GM19238 (cell line): ENCODE measurements around the gene VTN.

Experiments
- DNase-seq: peaks from one replicate; pipeline ENCODE4 v3.0.0; 2011; ENCODE audit warnings: low spot score; ENCODE audit not compliant: insufficient read length

VTN gene

GRCh38 chr17:28320215-28321061 lies 49.7 kb downstream of the VTN start:
- no peak for DNase-seq

- DNase-seq, result no peak
Measured at GRCh38 chr17:28319598-28319935, 50.5 kb downstream of the VTN start.

DNA sequence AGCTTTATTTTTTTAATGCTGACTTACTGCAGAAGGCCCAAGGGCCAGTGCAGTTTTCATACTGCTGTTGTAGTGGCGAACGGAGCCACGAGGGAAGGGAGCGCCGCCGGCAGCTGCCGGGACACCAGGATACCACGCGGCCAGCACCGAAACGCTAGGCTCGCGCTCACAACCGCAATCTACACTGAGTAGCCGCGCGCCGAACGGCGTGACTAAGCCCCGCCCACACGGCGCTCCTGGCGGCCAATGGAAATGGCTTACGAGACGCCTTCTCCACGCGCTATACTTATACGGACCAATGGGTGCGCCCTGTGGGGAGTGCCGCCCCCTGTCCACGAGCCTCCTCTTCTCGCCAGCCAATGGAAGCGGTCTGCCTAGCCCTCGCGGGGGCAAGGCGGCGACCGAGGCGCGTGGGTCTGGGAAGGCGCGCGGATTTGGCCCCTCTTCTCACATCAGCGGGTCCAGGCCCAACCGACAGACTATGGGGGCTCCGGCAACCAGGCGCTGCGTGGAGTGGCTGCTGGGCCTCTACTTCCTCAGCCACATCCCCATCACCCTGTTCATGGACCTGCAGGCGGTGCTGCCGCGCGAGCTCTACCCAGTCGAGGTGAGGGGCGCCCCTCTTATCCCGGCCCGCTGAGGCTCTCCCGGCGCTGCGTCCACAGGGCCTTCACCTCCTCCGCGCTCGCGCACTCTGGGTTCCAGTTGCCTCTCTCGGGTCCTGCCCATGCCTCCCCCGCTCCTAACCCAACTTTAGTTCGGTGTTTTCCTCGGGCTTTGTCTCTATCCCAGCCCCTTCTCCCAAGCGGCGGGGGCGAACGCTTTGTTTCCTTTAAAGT lies 51.1 kb downstream of the VTN start, which contains the start of gene TMEM97:
Gene TMEM97 (plus strand): TSS at position 442 of the 839 bp plus-strand sequence. CDS start 40 bp downstream, at position 482.
- DNase-seq, result peak; percentile 91

DNA sequence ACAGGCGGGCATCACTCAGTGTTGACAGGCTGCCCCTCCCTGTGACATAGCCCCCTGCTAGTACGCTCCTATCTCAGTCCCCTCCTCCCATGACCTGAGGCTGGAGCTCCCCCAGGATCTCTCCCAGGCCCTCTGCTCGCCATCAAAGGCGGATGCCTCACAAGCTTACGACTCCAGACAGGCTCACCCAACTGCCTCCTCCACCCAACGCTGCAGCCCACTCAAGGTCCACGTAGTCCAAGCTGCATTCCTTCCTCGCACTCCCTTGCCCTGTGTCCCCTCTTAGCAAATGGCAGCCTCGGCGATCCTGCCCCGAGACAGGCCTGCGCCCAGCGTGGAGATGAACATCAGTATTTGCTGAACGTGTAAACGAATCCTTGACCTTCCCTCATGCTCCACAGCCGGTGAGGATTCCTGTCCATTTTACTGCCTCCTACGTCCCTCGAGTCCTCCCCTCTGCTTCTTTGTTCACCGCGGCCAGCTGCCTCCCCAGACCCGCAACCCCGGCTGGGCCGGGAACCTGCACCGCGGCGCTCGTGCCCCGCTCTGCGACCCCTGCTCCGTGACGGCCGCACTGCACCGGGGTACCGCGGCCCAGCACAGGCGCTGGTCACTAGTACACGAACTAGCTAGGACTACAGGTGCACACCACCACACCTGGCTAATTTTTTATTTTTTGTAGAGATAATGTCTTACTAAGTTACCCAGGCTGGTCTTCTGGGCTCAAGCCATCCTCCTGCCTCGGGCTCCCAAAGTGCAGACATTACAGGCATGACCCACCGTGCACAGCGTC lies 51.9 kb downstream of the VTN start:
- no peak for DNase-seq
